K562 (cell line): Measurements from ENCODE around the gene ZNF672. TPM values are rescaled to one million over a fixed set of nuclear protein-coding genes. Genes with fewer than 3 reads are reported as not detected.
A peak's percentile ranks its signal among the peaks of the same experiment; 100 is the strongest.

Experiments
- ETV1 ChIP-seq: fragments of 450-650 bp; conservative IDR thresholded peaks from 2 replicates; pipeline ENCODE4 v1.6.1; 2016; ENCODE audit warnings: missing genetic modification characterization, control low read depth, low read depth, missing compliant biosample characterization
- JUN ChIP-seq, 2 experiments: sonication (generic) in 1 of 2; formaldehyde crosslinking in 1 of 2; IDR thresholded peaks; 2 replicates each; pipeline versions ENCODE4 v1.6.1 to v1.8.0; 2012 to 2022; ENCODE audit warnings: borderline replicate concordance in 2 of 2, mild to moderate bottlenecking in 2 of 2, improper control_type of control experiment in 1 of 2, low read depth in 1 of 2, low read length in 1 of 2, missing genetic modification reagents in 1 of 2
- KDM5B ChIP-seq: fragments of 200-600 bp; sonication (generic); IDR thresholded peaks from 2 replicates; pipeline ENCODE4 v1.6.1; 2012; ENCODE audit warnings: low read depth, mild to moderate bottlenecking, moderate library complexity, low read length, control low read depth, inconsistent platforms; ENCODE audit not compliant: insufficient replicate concordance
- NFXL1 ChIP-seq: fragments of 450-650 bp; formaldehyde crosslinking; IDR thresholded peaks from 2 replicates; pipeline ENCODE4 v1.4.0; 2021; ENCODE audit warnings: mild to moderate bottlenecking
- NRF1 ChIP-seq, 2 experiments: fragments of 450-650 bp; IDR thresholded peaks in 1 of 2; conservative IDR thresholded peaks in 1 of 2; 2 replicates each; pipeline ENCODE4 v1.6.1; 2014; ENCODE audit warnings: mild to moderate bottlenecking in 2 of 2
- ZBED1 ChIP-seq: IDR thresholded peaks from 2 replicates; pipeline ENCODE4 v1.6.1; 2014
- polyA plus RNA-seq, 8 experiments: library from polyadenylated mRNA; depleted of rRNA in 4 of 8; stranded (reverse) in 5 of 8; unstranded in 3 of 8; fragments of >200 nt; fragmentation: Nextera tagmentation in 2 of 8; fragmentation: Illumina TruSeq in 1 of 8; extraction: Ambion mirVana in 2 of 8; extraction: Trizol in 1 of 8; gene quantifications; 2 replicates each; pipeline versions ENCODE4 v1.2.1 to v1.2.3, GENCODE V29; 2011 to 2014; ENCODE audit warnings: inconsistent platforms in 1 of 8, missing spikeins in 1 of 8
- total RNA-seq, 7 experiments: library from RNA; depleted of rRNA in 6 of 7; stranded (reverse); fragments of >200 nt in 6 of 7; fragmentation: Illumina TruSeq in 2 of 7; extraction: Trizol in 2 of 7; gene quantifications; 2 replicates each; pipeline versions ENCODE4 v1.2.1 to v1.2.3, GENCODE V29; 2011 to 2021; ENCODE audit warnings: low replicate concordance in 1 of 7
- TF ChIP-seq, protein P1 (sequence below), 3 experiments: fragments of 200-800 bp in 1 of 3; fragments of 250-450 bp in 1 of 3; fragments of 450-650 bp in 1 of 3; sonication (Bioruptor Pico) in 1 of 3; sonication (Bioruptor generic) in 1 of 3; formaldehyde crosslinking in 1 of 3; IDR thresholded peaks; 2 replicates each; pipeline versions ENCODE4 v1.6.1 to v1.8.0; 2016 to 2022; ENCODE audit warnings: mild to moderate bottlenecking in 2 of 3, missing genetic modification characterization in 2 of 3, missing compliant biosample characterization in 1 of 3, moderate library complexity in 1 of 3
- TF ChIP-seq, protein P2 (sequence below): fragments of 250-450 bp; sonication (Bioruptor Pico); IDR thresholded peaks from 2 replicates; pipeline ENCODE4 v1.4.0; 2020; ENCODE audit warnings: mild to moderate bottlenecking
- TF ChIP-seq, protein P3 (sequence below): fragments of 450-650 bp; IDR thresholded peaks from 2 replicates; pipeline ENCODE4 v1.6.1; 2016; ENCODE audit warnings: low read depth

ZNF672 gene
- total and polyA plus RNA-seq, 9 of the 15 experiments (the other 6 are each of a cell fraction or from before 2014, with no cell fraction given): 1.9 to 57.9 (median 24.1) TPM

DNA sequence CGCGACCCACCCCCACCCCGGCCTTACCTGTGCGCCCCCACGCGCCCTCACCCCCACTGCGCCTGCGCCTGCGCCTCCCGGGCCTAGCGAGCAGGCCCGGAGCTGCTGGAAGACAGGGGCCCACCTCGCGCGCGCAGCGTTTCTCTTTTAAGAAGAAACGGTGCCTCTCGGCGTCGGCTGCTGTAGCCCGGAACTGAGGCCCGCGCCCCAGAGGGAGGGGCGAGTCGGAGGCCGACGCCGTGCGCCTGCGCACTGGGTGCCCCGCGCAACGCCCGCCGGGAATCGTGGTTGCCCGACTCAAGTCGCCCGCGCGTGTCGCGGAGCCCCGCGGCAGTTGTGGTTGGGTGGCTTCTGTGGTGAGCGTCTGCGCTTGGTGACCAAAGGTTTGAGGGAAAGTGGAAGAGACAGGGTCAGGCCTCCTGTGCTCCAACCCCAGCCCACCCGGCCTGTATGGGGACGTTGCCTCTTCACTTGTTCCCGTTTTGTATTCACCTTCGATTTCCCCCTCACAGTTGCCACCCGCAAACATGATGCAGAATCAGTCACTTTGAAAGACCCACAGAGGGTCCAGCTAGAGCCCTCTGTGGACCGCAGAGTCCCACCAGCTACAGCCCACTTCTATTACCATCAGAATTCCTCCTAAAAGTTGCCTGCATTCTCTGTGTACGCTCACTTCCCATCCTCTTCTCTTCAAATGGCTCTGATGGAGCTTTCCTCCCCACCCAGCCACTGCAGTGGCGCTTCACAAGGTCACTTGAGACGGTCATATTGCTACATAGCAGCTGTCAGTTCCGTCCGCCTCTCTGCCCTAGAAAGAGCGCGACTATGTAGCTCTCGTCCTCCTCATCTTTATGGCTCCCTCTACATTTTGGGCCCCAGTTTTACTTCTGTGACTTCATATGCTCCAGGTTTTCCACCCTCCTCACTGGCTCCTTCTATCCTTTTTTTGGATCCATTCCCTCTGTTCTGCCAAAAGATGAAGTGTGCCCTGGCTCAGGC is 21.2 kb downstream of the ZNF672 start, which contains the start of gene ZNF692 (continued):
- TF ChIP-seq, protein P1, sequence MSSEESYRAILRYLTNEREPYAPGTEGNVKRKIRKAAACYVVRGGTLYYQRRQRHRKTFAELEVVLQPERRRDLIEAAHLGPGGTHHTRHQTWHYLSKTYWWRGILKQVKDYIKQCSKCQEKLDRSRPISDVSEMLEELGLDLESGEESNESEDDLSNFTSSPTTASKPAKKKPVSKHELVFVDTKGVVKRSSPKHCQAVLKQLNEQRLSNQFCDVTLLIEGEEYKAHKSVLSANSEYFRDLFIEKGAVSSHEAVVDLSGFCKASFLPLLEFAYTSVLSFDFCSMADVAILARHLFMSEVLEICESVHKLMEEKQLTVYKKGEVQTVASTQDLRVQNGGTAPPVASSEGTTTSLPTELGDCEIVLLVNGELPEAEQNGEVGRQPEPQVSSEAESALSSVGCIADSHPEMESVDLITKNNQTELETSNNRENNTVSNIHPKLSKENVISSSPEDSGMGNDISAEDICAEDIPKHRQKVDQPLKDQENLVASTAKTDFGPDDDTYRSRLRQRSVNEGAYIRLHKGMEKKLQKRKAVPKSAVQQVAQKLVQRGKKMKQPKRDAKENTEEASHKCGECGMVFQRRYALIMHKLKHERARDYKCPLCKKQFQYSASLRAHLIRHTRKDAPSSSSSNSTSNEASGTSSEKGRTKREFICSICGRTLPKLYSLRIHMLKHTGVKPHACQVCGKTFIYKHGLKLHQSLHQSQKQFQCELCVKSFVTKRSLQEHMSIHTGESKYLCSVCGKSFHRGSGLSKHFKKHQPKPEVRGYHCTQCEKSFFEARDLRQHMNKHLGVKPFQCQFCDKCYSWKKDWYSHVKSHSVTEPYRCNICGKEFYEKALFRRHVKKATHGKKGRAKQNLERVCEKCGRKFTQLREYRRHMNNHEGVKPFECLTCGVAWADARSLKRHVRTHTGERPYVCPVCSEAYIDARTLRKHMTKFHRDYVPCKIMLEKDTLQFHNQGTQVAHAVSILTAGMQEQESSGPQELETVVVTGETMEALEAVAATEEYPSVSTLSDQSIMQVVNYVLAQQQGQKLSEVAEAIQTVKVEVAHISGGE (CRISPR knock-in tag; IDR thresholded peaks at IDR 0.05): no peak; a peak in 1 of 6 replicates
- peak; percentile 99 for TF ChIP-seq NRF1 (conservative IDR thresholded peaks at IDR 0.05 in 1 of 2, IDR thresholded peaks at IDR 0.05 in 1 of 2)
- TF ChIP-seq, protein P2, sequence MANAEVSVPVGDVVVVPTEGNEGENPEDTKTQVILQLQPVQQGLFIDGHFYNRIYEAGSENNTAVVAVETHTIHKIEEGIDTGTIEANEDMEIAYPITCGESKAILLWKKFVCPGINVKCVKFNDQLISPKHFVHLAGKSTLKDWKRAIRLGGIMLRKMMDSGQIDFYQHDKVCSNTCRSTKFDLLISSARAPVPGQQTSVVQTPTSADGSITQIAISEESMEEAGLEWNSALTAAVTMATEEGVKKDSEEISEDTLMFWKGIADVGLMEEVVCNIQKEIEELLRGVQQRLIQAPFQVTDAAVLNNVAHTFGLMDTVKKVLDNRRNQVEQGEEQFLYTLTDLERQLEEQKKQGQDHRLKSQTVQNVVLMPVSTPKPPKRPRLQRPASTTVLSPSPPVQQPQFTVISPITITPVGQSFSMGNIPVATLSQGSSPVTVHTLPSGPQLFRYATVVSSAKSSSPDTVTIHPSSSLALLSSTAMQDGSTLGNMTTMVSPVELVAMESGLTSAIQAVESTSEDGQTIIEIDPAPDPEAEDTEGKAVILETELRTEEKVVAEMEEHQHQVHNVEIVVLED (CRISPR knock-in tag): peak; percentile 63
- TF ChIP-seq NFXL1 (CRISPR knock-in tag): peak; percentile 58; the same call in 1 of the 2 replicates
- TF ChIP-seq ZBED1: peak; percentile 88; the same call in 1 of the 2 replicates
- TF ChIP-seq, protein P3, sequence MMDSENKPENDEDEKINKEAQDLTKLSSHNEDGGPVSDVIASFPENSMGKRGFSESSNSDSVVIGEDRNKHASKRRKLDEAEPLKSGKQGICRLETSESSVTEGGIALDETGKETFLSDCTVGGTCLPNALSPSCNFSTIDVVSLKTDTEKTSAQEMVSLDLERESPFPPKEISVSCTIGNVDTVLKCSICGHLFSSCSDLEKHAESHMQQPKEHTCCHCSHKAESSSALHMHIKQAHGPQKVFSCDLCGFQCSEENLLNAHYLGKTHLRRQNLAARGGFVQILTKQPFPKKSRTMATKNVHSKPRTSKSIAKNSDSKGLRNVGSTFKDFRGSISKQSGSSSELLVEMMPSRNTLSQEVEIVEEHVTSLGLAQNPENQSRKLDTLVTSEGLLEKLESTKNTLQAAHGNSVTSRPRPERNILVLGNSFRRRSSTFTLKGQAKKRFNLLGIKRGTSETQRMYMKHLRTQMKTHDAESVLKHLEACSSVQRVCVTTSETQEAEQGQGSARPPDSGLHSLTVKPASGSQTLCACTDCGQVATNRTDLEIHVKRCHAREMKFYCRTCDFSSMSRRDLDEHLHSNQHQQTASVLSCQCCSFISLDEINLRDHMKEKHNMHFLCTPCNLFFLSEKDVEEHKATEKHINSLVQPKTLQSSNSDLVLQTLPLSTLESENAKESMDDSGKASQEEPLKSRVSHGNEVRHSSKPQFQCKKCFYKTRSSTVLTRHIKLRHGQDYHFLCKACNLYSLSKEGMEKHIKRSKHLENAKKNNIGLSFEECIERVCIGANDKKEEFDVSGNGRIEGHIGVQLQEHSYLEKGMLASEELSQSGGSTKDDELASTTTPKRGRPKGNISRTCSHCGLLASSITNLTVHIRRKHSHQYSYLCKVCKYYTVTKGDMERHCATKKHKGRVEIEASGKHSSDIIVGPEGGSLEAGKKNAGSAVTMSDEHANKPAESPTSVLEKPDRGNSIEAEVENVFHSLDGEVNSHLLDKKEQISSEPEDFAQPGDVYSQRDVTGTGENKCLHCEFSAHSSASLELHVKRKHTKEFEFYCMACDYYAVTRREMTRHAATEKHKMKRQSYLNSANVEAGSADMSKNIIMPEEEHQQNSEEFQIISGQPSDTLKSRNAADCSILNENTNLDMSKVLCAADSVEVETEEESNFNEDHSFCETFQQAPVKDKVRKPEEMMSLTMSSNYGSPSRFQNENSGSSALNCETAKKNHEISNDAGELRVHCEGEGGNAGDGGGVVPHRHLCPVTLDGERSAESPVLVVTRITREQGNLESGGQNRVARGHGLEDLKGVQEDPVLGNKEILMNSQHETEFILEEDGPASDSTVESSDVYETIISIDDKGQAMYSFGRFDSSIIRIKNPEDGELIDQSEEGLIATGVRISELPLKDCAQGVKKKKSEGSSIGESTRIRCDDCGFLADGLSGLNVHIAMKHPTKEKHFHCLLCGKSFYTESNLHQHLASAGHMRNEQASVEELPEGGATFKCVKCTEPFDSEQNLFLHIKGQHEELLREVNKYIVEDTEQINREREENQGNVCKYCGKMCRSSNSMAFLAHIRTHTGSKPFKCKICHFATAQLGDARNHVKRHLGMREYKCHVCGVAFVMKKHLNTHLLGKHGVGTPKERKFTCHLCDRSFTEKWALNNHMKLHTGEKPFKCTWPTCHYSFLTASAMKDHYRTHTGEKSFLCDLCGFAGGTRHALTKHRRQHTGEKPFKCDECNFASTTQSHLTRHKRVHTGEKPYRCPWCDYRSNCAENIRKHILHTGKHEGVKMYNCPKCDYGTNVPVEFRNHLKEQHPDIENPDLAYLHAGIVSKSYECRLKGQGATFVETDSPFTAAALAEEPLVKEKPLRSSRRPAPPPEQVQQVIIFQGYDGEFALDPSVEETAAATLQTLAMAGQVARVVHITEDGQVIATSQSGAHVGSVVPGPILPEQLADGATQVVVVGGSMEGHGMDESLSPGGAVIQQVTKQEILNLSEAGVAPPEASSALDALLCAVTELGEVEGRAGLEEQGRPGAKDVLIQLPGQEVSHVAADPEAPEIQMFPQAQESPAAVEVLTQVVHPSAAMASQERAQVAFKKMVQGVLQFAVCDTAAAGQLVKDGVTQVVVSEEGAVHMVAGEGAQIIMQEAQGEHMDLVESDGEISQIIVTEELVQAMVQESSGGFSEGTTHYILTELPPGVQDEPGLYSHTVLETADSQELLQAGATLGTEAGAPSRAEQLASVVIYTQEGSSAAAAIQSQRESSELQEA: no peak
- no peak for TF ChIP-seq JUN (IDR thresholded peaks at IDR 0.05; ENCODE audit: borderline replicate concordance, low read depth, low read length)
- no peak for TF ChIP-seq JUN (CRISPR knock-in tag; IDR thresholded peaks at IDR 0.05; ENCODE audit: borderline replicate concordance)
- peak; percentile 74 for TF ChIP-seq ETV1 (tag)
- TF ChIP-seq KDM5B: peak; percentile 92
